Measurements from ENCODE around the gene URM1. TPM values are rescaled to one million over a fixed set of nuclear protein-coding genes. Genes with fewer than 3 reads are reported as not detected.

Gene URM1
- total and polyA plus RNA-seq, 2 donors (not counting 1 experiment from before 2014, with no cell fraction given) = 28.6 to 35.3 TPM

GRCh38 chr9:128339761-128340690 is 31.1 kb upstream of the URM1 start, which contains the start of gene SLC27A4:
Gene SLC27A4 (plus strand): TSS chr9:128340527. CDS start chr9:128343133, 2,606 bp downstream.
- Histone ChIP-seq H4K20me1 (ENCODE audit: control insufficient read depth, extremely low read depth, insufficient read depth, low read length) (no peaks in the 10 kb centered on the region), H3K27ac (ENCODE audit: insufficient read depth, low read length) (peak within 1 kb of the TSS; percentile 47), H3K4me1 (ENCODE audit: control insufficient read depth, extremely low read depth, insufficient read depth, low read length) (peaks cover 2% of the 10 kb centered on the region), H3K4me3 (replicated peaks in 1 of 4; ENCODE audit: control extremely low read depth in 1 of 4, insufficient read depth in 1 of 4, low read depth in 3 of 4, low read length in 4 of 4) (peak within 1 kb of the TSS; percentile 74 to 86 (median 81)), H3K4me2 (ENCODE audit: extremely low read depth, insufficient read depth, low read length) (peak within 1 kb of the TSS; percentile 99), H3K36me3 (ENCODE audit: control insufficient read depth, insufficient read depth, low read length) (peaks cover 4% of the 10 kb centered on the region), H3K9ac (ENCODE audit: insufficient read depth, low read length) (peak within 1 kb of the TSS; percentile 74), H3K27me3 (ENCODE audit: control insufficient read depth, insufficient read depth, low read length) (no peaks in the 10 kb centered on the region), H2AFZ (ENCODE audit: low read length) (peak within 1 kb of the TSS; percentile 87), H3K79me2 (ENCODE audit: control insufficient read depth, insufficient read depth, low read length) (no peaks in the 10 kb centered on the region), H3K9me3 (ENCODE audit: control insufficient read depth, insufficient read depth, low read depth, low read length) (no peaks in the 10 kb centered on the region)
- no peak for TF ChIP-seq CTCF (conservative IDR thresholded peaks at IDR 0.05 in 1 of 2, IDR thresholded peaks at IDR 0.05 in 1 of 2; ENCODE audit: low read depth in 1 of 2, low read length in 2 of 2)
- TF ChIP-seq EZH2 (IDR thresholded peaks at IDR 0.05; ENCODE audit: low read length, missing control alignments) = no peak
- peak; percentile 65 to 78 for DNase-seq (ENCODE audit: low read depth in 2 of 2)

- Histone ChIP-seq H3K36me3 (ENCODE audit: control insufficient read depth, insufficient read depth, low read length) (peaks cover 9% of the 10 kb centered on the region), H3K9ac (ENCODE audit: insufficient read depth, low read length) (peak overlapping the region; percentile 62), H3K4me3 (replicated peaks in 1 of 4; ENCODE audit: control extremely low read depth in 1 of 4, insufficient read depth in 1 of 4, low read depth in 3 of 4, low read length in 4 of 4) (peak overlapping the region; percentile 71 to 86 (median 81)), H3K4me1 (ENCODE audit: control insufficient read depth, extremely low read depth, insufficient read depth, low read length) (peaks cover 2% of the 10 kb centered on the region), H3K27ac (ENCODE audit: insufficient read depth, low read length) (no peak overlapping the region), H4K20me1 (ENCODE audit: control insufficient read depth, extremely low read depth, insufficient read depth, low read length) (no peaks in the 10 kb centered on the region), H3K27me3 (ENCODE audit: control insufficient read depth, insufficient read depth, low read length) (no peaks in the 10 kb centered on the region), H3K79me2 (ENCODE audit: control insufficient read depth, insufficient read depth, low read length) (no peaks in the 10 kb centered on the region), H3K4me2 (ENCODE audit: extremely low read depth, insufficient read depth, low read length) (peak overlapping the region; percentile 99), H2AFZ (ENCODE audit: low read length) (peak overlapping the region; percentile 87), H3K9me3 (ENCODE audit: control insufficient read depth, insufficient read depth, low read depth, low read length) (no peaks in the 10 kb centered on the region)
- DNase-seq (ENCODE audit: low read depth in 2 of 2) = peak in 1 of 2 donors; percentile 9
- TF ChIP-seq CTCF (conservative IDR thresholded peaks at IDR 0.05 in 1 of 2, IDR thresholded peaks at IDR 0.05 in 1 of 2; ENCODE audit: low read depth in 1 of 2, low read length in 2 of 2) = no peak
- TF ChIP-seq EZH2 (IDR thresholded peaks at IDR 0.05; ENCODE audit: low read length, missing control alignments) = no peak
Observed at GRCh38 chr9:128340691-128341434, 30.3 kb upstream of the URM1 start.

- Histone ChIP-seq H3K36me3 (ENCODE audit: control insufficient read depth, insufficient read depth, low read length) (peaks cover 9% of the 10 kb centered on the region), H3K4me1 (ENCODE audit: control insufficient read depth, extremely low read depth, insufficient read depth, low read length) (peaks cover 2% of the 10 kb centered on the region), H4K20me1 (ENCODE audit: control insufficient read depth, extremely low read depth, insufficient read depth, low read length) (no peaks in the 10 kb centered on the region), H2AFZ (ENCODE audit: low read length) (peak overlapping the region; percentile 87), H3K27ac (ENCODE audit: insufficient read depth, low read length) (no peak overlapping the region), H3K4me2 (ENCODE audit: extremely low read depth, insufficient read depth, low read length) (peak overlapping the region; percentile 99), H3K9ac (ENCODE audit: insufficient read depth, low read length) (peak overlapping the region; percentile 16), H3K27me3 (ENCODE audit: control insufficient read depth, insufficient read depth, low read length) (no peaks in the 10 kb centered on the region), H3K4me3 (replicated peaks in 1 of 4; ENCODE audit: control extremely low read depth in 1 of 4, insufficient read depth in 1 of 4, low read depth in 3 of 4, low read length in 4 of 4) (peak overlapping the region; percentile 71 to 86 (median 81)), H3K9me3 (ENCODE audit: control insufficient read depth, insufficient read depth, low read depth, low read length) (no peaks in the 10 kb centered on the region), H3K79me2 (ENCODE audit: control insufficient read depth, insufficient read depth, low read length) (no peaks in the 10 kb centered on the region)
- TF ChIP-seq CTCF (conservative IDR thresholded peaks at IDR 0.05 in 1 of 2, IDR thresholded peaks at IDR 0.05 in 1 of 2; ENCODE audit: low read depth in 1 of 2, low read length in 2 of 2) = peak; percentile 48 to 76
- TF ChIP-seq EZH2 (IDR thresholded peaks at IDR 0.05; ENCODE audit: low read length, missing control alignments) = no peak
- peak; percentile 55 to 67 for DNase-seq (ENCODE audit: low read depth in 2 of 2)
Observed at GRCh38 chr9:128341435-128341849, 29.7 kb upstream of the URM1 start.

Data from fibroblast of lung (primary cell).